Esophagus muscularis mucosa (tissue), 4 donors: ENCODE results near the gene NPLOC4.

Experiments
- CTCF ChIP-seq, 3 experiments: fragments of 200-600 bp in 2 of 3; fragments of 450-650 bp in 1 of 3; sonication (generic) in 2 of 3; IDR thresholded peaks; one replicate each; pipeline ENCODE4 v1.5.1; 2017 to 2019; ENCODE audit warnings: antibody characterized with exemption in 3 of 3, mild to moderate bottlenecking in 2 of 3, moderate library complexity in 1 of 3
- EP300 ChIP-seq: sonication (generic); formaldehyde crosslinking; IDR thresholded peaks from one replicate; pipeline ENCODE4 v1.6.1; 2017; ENCODE audit warnings: antibody characterized with exemption
- POLR2AphosphoS5 ChIP-seq, 2 donors: sonication (generic); formaldehyde crosslinking; IDR thresholded peaks; one replicate each; pipeline ENCODE4 v1.6.1; 2017; ENCODE audit warnings: antibody characterized with exemption in 2 of 2

GRCh38 chr17:81630274-81630673, 6.6 kb downstream of the NPLOC4 start:
- TF ChIP-seq CTCF (IDR thresholded peaks at IDR 0.05) (no peak), EP300 (no peak), POLR2AphosphoS5 (IDR thresholded peaks at IDR 0.05) (no peak)
